Fibroblast of mammary gland (primary cell): ENCODE data around the gene PPP1R16B.
"Not testable (repeated sequence)": the region's sequence is repeated elsewhere in the genome, so short reads cannot be mapped to it uniquely, and the experiment has no call there.

Experiments
- DNase-seq: peaks from one replicate; pipeline ENCODE4 v3.0.0-alpha.2; 2010; ENCODE audit warnings: low read depth
- H3K4me3 ChIP-seq: 2 replicates; pipeline ENCODE4 v1.5.1; 2011; ENCODE audit warnings: low read depth, mild to moderate bottlenecking, low read length, moderate library complexity; ENCODE audit not compliant: control insufficient read depth
- CTCF ChIP-seq: conservative IDR thresholded peaks from 2 replicates; pipeline ENCODE4 v1.5.1; 2011; ENCODE audit warnings: low read depth, low read length, inconsistent platforms; ENCODE audit not compliant: control insufficient read depth, insufficient read depth

PPP1R16B gene

GRCh38 chr20:38857703-38858102, 52.2 kb downstream of the PPP1R16B start:
- H3K4me3 ChIP-seq = no peak overlapping the region
- no peak for DNase-seq
- TF ChIP-seq CTCF = no peak

GRCh38 chr20:38859070-38859690, 53.7 kb downstream of the PPP1R16B start:
- no peak for TF ChIP-seq CTCF
- H3K4me3 ChIP-seq = no peak overlapping the region
- no peak for DNase-seq

- not testable (repeated sequence) for H3K4me3 ChIP-seq, DNase-seq
These were observed 54.4 kb downstream of the PPP1R16B start for GRCh38 chr20:38859857-38860256.

- TF ChIP-seq CTCF = no peak
These were observed 55.5 kb downstream of the PPP1R16B start for GRCh38 chr20:38861071-38861401.

GRCh38 chr20:38862226-38862625, 56.7 kb downstream of the PPP1R16B start:
- no peak overlapping the region for H3K4me3 ChIP-seq
- no peak for DNase-seq
- no peak for TF ChIP-seq CTCF

More at GRCh38 chr20:38861071-38861401, 55.5 kb downstream of the PPP1R16B start:
- DNase-seq = no peak
- H3K4me3 ChIP-seq = no peak overlapping the region

- H3K4me3 ChIP-seq = no peak overlapping the region
- no peak for DNase-seq
- no peak for TF ChIP-seq CTCF
These were observed 57.7 kb downstream of the PPP1R16B start for GRCh38 chr20:38863024-38863851.

GRCh38 chr20:38864662-38865061, 59.2 kb downstream of the PPP1R16B start:
- TF ChIP-seq CTCF = no peak
- no peak overlapping the region for H3K4me3 ChIP-seq
- no peak for DNase-seq
